Measurements from ENCODE around the gene TMEM120B.
"Not testable (repeated sequence)": the region's sequence is repeated elsewhere in the genome, so short reads cannot be mapped to it uniquely, and the experiment has no call there.

TMEM120B gene

GRCh38 chr12:121776190-121777098 lies 63.9 kb downstream of the TMEM120B start:
- peak; percentile 57 to 69 for DNase-seq

GRCh38 chr12:121778567-121779421 lies 66.2 kb downstream of the TMEM120B start:
- DNase-seq, result no peak

- DNase-seq, result no peak
Measured at GRCh38 chr12:121779422-121779895, 66.9 kb downstream of the TMEM120B start.

GRCh38 chr12:121780429-121780828 lies 67.9 kb downstream of the TMEM120B start:
- DNase-seq, result no peak

GRCh38 chr12:121781484-121781997 lies 69.0 kb downstream of the TMEM120B start:
- DNase-seq, result no peak

- DNase-seq, result peak in 1 of 2 donors; percentile 62
Measured at GRCh38 chr12:121781998-121782979, 69.7 kb downstream of the TMEM120B start.

GRCh38 chr12:121783766-121784165 lies 71.2 kb downstream of the TMEM120B start:
- DNase-seq, result no peak

GRCh38 chr12:121784460-121784859 lies 71.9 kb downstream of the TMEM120B start:
- no peak for DNase-seq

- DNase-seq, result no peak
Measured at GRCh38 chr12:121786440-121786825, 73.9 kb downstream of the TMEM120B start.

GRCh38 chr12:121787063-121788025 lies 74.8 kb downstream of the TMEM120B start:
- no peak for DNase-seq

GRCh38 chr12:121788176-121788818 lies 75.7 kb downstream of the TMEM120B start:
- DNase-seq, result no peak

- DNase-seq, result peak in 1 of 2 donors; percentile 65
Measured at GRCh38 chr12:121789233-121789781, 76.8 kb downstream of the TMEM120B start.

GRCh38 chr12:121789800-121790728 lies 77.5 kb downstream of the TMEM120B start:
- DNase-seq, result peak; percentile 66 to 97

GRCh38 chr12:121790785-121791184 lies 78.2 kb downstream of the TMEM120B start:
- DNase-seq, result not testable (repeated sequence)

GRCh38 chr12:121791671-121792551 lies 79.4 kb downstream of the TMEM120B start:
- no peak for DNase-seq

GRCh38 chr12:121792607-121793439 lies 80.3 kb downstream of the TMEM120B start:
- no peak for DNase-seq

GRCh38 chr12:121793440-121793837 lies 80.9 kb downstream of the TMEM120B start, which contains the start of gene RHOF:
Gene RHOF, minus strand, starts transcription at chr12:121793688. Its CDS starts 55 bp downstream, at chr12:121793633.
- no peak for DNase-seq

Data from bone marrow (tissue), 2 donors.